ENCODE data around the gene RANBP17.
"Not testable (repeated sequence)": the region's sequence is repeated elsewhere in the genome, so short reads cannot be mapped to it uniquely, and the experiment has no call there.

RANBP17 gene

GRCh38 chr5:171152382-171152781, 290.6 kb downstream of the RANBP17 start:
- no peaks in the 10 kb centered on the region for H3K36me3 Mint-ChIP-seq (ENCODE audit: low read depth)
- H3K4me3 Mint-ChIP-seq = no peak overlapping the region
- H3K27me3 Mint-ChIP-seq = peaks cover 3% of the 10 kb centered on the region
- no peaks in the 10 kb centered on the region for H3K9me3 Mint-ChIP-seq
- H3K4me1 Mint-ChIP-seq (ENCODE audit: low read depth) = no peaks in the 10 kb centered on the region
- H3K27ac Mint-ChIP-seq = no peak overlapping the region
- no peak for DNase-seq

GRCh38 chr5:171155621-171156020, 293.8 kb downstream of the RANBP17 start:
- H3K27me3 Mint-ChIP-seq = peaks cover 3% of the 10 kb centered on the region
- H3K9me3 Mint-ChIP-seq = no peaks in the 10 kb centered on the region
- no peaks in the 10 kb centered on the region for H3K36me3 Mint-ChIP-seq (ENCODE audit: low read depth)
- H3K4me3 Mint-ChIP-seq = no peak overlapping the region
- DNase-seq = no peak
- H3K27ac Mint-ChIP-seq = no peak overlapping the region
- H3K4me1 Mint-ChIP-seq (ENCODE audit: low read depth) = no peaks in the 10 kb centered on the region

- Mint-ChIP-seq H3K9me3 (no peaks in the 10 kb centered on the region), H3K4me1 (ENCODE audit: low read depth) (no peaks in the 10 kb centered on the region)
These were observed 295.5 kb downstream of the RANBP17 start for GRCh38 chr5:171157276-171157675.

GRCh38 chr5:171157775-171158174, 296.0 kb downstream of the RANBP17 start:
- no peak for DNase-seq
- Mint-ChIP-seq H3K27ac (no peak overlapping the region), H3K4me1 (ENCODE audit: low read depth) (no peaks in the 10 kb centered on the region), H3K36me3 (ENCODE audit: low read depth) (no peaks in the 10 kb centered on the region), H3K4me3 (no peak overlapping the region), H3K27me3 (no peaks in the 10 kb centered on the region), H3K9me3 (no peaks in the 10 kb centered on the region)

More at GRCh38 chr5:171157276-171157675, 295.5 kb downstream of the RANBP17 start:
- no peak for DNase-seq
- H3K27ac Mint-ChIP-seq = no peak overlapping the region
- H3K4me3 Mint-ChIP-seq = no peak overlapping the region
- no peaks in the 10 kb centered on the region for H3K27me3 Mint-ChIP-seq
- no peaks in the 10 kb centered on the region for H3K36me3 Mint-ChIP-seq (ENCODE audit: low read depth)

- Mint-ChIP-seq H3K27ac (no peak overlapping the region), H3K9me3 (no peaks in the 10 kb centered on the region), H3K4me1 (ENCODE audit: low read depth) (no peaks in the 10 kb centered on the region), H3K4me3 (no peak overlapping the region), H3K36me3 (ENCODE audit: low read depth) (no peaks in the 10 kb centered on the region), H3K27me3 (no peaks in the 10 kb centered on the region)
- DNase-seq = no peak
These were observed 296.8 kb downstream of the RANBP17 start for GRCh38 chr5:171158581-171158980.

GRCh38 chr5:171162165-171162564, 300.3 kb downstream of the RANBP17 start:
- no peak overlapping the region for H3K4me3 Mint-ChIP-seq
- H3K27ac Mint-ChIP-seq = no peak overlapping the region
- no peak for DNase-seq
- H3K36me3 Mint-ChIP-seq (ENCODE audit: low read depth) = no peaks in the 10 kb centered on the region
- H3K9me3 Mint-ChIP-seq = no peaks in the 10 kb centered on the region
- peaks cover 5% of the 10 kb centered on the region for H3K27me3 Mint-ChIP-seq
- no peaks in the 10 kb centered on the region for H3K4me1 Mint-ChIP-seq (ENCODE audit: low read depth)

GRCh38 chr5:171162596-171162995, 300.8 kb downstream of the RANBP17 start:
- no peaks in the 10 kb centered on the region for H3K36me3 Mint-ChIP-seq (ENCODE audit: low read depth)
- H3K4me3 Mint-ChIP-seq = no peak overlapping the region
- H3K27ac Mint-ChIP-seq = no peak overlapping the region
- no peaks in the 10 kb centered on the region for H3K9me3 Mint-ChIP-seq
- no peak for DNase-seq
- no peaks in the 10 kb centered on the region for H3K4me1 Mint-ChIP-seq (ENCODE audit: low read depth)
- peaks cover 5% of the 10 kb centered on the region for H3K27me3 Mint-ChIP-seq

GRCh38 chr5:171166766-171167165, 304.9 kb downstream of the RANBP17 start:
- no peak overlapping the region for H3K4me3 Mint-ChIP-seq
- H3K4me1 Mint-ChIP-seq (ENCODE audit: low read depth) = no peaks in the 10 kb centered on the region
- no peaks in the 10 kb centered on the region for H3K36me3 Mint-ChIP-seq (ENCODE audit: low read depth)
- DNase-seq = no peak
- peaks cover 5% of the 10 kb centered on the region for H3K27me3 Mint-ChIP-seq
- no peak overlapping the region for H3K27ac Mint-ChIP-seq
- no peaks in the 10 kb centered on the region for H3K9me3 Mint-ChIP-seq

GRCh38 chr5:171168171-171168570, 306.4 kb downstream of the RANBP17 start:
- H3K9me3 Mint-ChIP-seq = no peaks in the 10 kb centered on the region
- H3K27ac Mint-ChIP-seq = no peak overlapping the region
- no peaks in the 10 kb centered on the region for H3K36me3 Mint-ChIP-seq (ENCODE audit: low read depth)
- DNase-seq = no peak
- peaks cover 5% of the 10 kb centered on the region for H3K27me3 Mint-ChIP-seq
- H3K4me1 Mint-ChIP-seq (ENCODE audit: low read depth) = no peaks in the 10 kb centered on the region
- H3K4me3 Mint-ChIP-seq = no peak overlapping the region

- H3K9me3 Mint-ChIP-seq; H3K4me3 Mint-ChIP-seq; DNase-seq; H3K4me1 Mint-ChIP-seq (ENCODE audit: low read depth); H3K36me3 Mint-ChIP-seq (ENCODE audit: low read depth); H3K27me3 Mint-ChIP-seq; H3K27ac Mint-ChIP-seq: not testable (repeated sequence)
These were observed 313.1 kb downstream of the RANBP17 start for GRCh38 chr5:171174960-171175359.

- H3K36me3 Mint-ChIP-seq (ENCODE audit: low read depth) = no peaks in the 10 kb centered on the region
- H3K4me1 Mint-ChIP-seq (ENCODE audit: low read depth) = no peaks in the 10 kb centered on the region
- H3K4me3 Mint-ChIP-seq = no peak overlapping the region
- no peak overlapping the region for H3K27ac Mint-ChIP-seq
- DNase-seq = no peak
- H3K9me3 Mint-ChIP-seq = no peaks in the 10 kb centered on the region
- H3K27me3 Mint-ChIP-seq = peaks cover 7% of the 10 kb centered on the region
These were observed 313.9 kb downstream of the RANBP17 start for GRCh38 chr5:171175746-171176145.

- H3K4me1 Mint-ChIP-seq (ENCODE audit: low read depth) = not testable (repeated sequence)
- H3K27me3 Mint-ChIP-seq = peaks cover 11% of the 10 kb centered on the region
These were observed 316.4 kb downstream of the RANBP17 start for GRCh38 chr5:171178190-171178589.

GRCh38 chr5:171188016-171188415, 326.2 kb downstream of the RANBP17 start:
- Mint-ChIP-seq H3K9me3 (no peaks in the 10 kb centered on the region), H3K36me3 (ENCODE audit: low read depth) (no peaks in the 10 kb centered on the region), H3K4me1 (ENCODE audit: low read depth) (no peaks in the 10 kb centered on the region), H3K4me3 (no peak overlapping the region), H3K27ac (no peak overlapping the region), H3K27me3 (peaks cover 9% of the 10 kb centered on the region)
- no peak for DNase-seq

More at GRCh38 chr5:171178190-171178589, 316.4 kb downstream of the RANBP17 start:
- H3K36me3 Mint-ChIP-seq (ENCODE audit: low read depth); H3K4me3 Mint-ChIP-seq; H3K9me3 Mint-ChIP-seq; H3K27ac Mint-ChIP-seq; DNase-seq: not testable (repeated sequence)

- Mint-ChIP-seq H3K36me3 (ENCODE audit: low read depth) (no peaks in the 10 kb centered on the region), H3K4me1 (ENCODE audit: low read depth) (no peaks in the 10 kb centered on the region), H3K4me3 (no peak overlapping the region), H3K9me3 (no peaks in the 10 kb centered on the region), H3K27ac (no peak overlapping the region), H3K27me3 (peaks cover 3% of the 10 kb centered on the region)
- no peak for DNase-seq
These were observed 327.6 kb downstream of the RANBP17 start for GRCh38 chr5:171189442-171189841.

- no peak overlapping the region for H3K27ac Mint-ChIP-seq
- peaks cover 3% of the 10 kb centered on the region for H3K27me3 Mint-ChIP-seq
- H3K9me3 Mint-ChIP-seq = no peaks in the 10 kb centered on the region
- DNase-seq = no peak
- no peaks in the 10 kb centered on the region for H3K36me3 Mint-ChIP-seq (ENCODE audit: low read depth)
- no peak overlapping the region for H3K4me3 Mint-ChIP-seq
- H3K4me1 Mint-ChIP-seq (ENCODE audit: low read depth) = no peaks in the 10 kb centered on the region
These were observed 330.3 kb downstream of the RANBP17 start for GRCh38 chr5:171192111-171192510.

- peaks cover 9% of the 10 kb centered on the region for H3K27me3 Mint-ChIP-seq
- H3K4me3 Mint-ChIP-seq = no peak overlapping the region
- H3K9me3 Mint-ChIP-seq = no peaks in the 10 kb centered on the region
- H3K36me3 Mint-ChIP-seq (ENCODE audit: low read depth) = no peaks in the 10 kb centered on the region
- H3K4me1 Mint-ChIP-seq (ENCODE audit: low read depth) = no peaks in the 10 kb centered on the region
- H3K27ac Mint-ChIP-seq = no peak overlapping the region
- no peak for DNase-seq
These were observed 339.5 kb downstream of the RANBP17 start for GRCh38 chr5:171201310-171201709.

Measured in activated T-cell treated with anti-CD3 and anti-CD28 coated beads, Interleukin-2, amount 50 U/mL, for 24 hours (primary cell).